HEK293 (cell line): ENCODE data around the gene TMEM185B.

Experiments used
- CTCF ChIA-PET: fragments of 350-600 bp; formaldehyde crosslinking; extraction: SDS; loops from one replicate; lab custom pipeline; 2021; ENCODE audit warnings: antibody characterized with exemption; lab: Yijun Ruan, JAX
- POLR2A ChIA-PET: fragments of 300-600 bp; formaldehyde crosslinking; extraction: SDS; loops from one replicate; lab custom pipeline; 2020; ENCODE audit warnings: antibody characterized with exemption, inconsistent platforms; lab: Yijun Ruan, JAX
- H3K27ac ChIP-seq: fragments of 200-500 bp; sonication (Bioruptor generic); 2 replicates; pipeline ENCODE4 v1.5.1; 2014; ENCODE audit warnings: low read depth, low read length, control low read depth, inconsistent platforms; ENCODE audit errors: extremely low read depth
- H3K36me3 ChIP-seq, 2 experiments: fragments of 200-500 bp in 1 of 2; sonication (Bioruptor generic) in 1 of 2; 1 replicate in 1 of 2; 2 replicates in 1 of 2; pipeline ENCODE4 v1.5.1; 2014 to 2017; ENCODE audit warnings: inconsistent platforms in 2 of 2, low read length in 2 of 2; ENCODE audit not compliant: control insufficient read depth in 2 of 2, insufficient read depth in 1 of 2
- H3K4me1 ChIP-seq: fragments of 200-500 bp; sonication (Bioruptor generic); 2 replicates; pipeline ENCODE4 v1.5.1; 2014; ENCODE audit warnings: mild to moderate bottlenecking, low read length, inconsistent platforms; ENCODE audit not compliant: control insufficient read depth, insufficient read depth
- H3K4me3 ChIP-seq: 2 replicates; pipeline ENCODE4 v1.5.1; 2011; ENCODE audit warnings: low read depth, mild to moderate bottlenecking, control low read depth, low read length, moderate library complexity
- H3K9me3 ChIP-seq: fragments of 200-500 bp; sonication (Bioruptor generic); 2 replicates; pipeline ENCODE4 v1.5.1; 2014; ENCODE audit warnings: low read depth, low read length, inconsistent platforms; ENCODE audit not compliant: control insufficient read depth, insufficient read depth
- EGR2 ChIP-seq: fragments of 450-650 bp; formaldehyde crosslinking; IDR thresholded peaks from 2 replicates; pipeline ENCODE4 v1.5.1; 2016; ENCODE audit warnings: low read depth, missing biosample characterization, missing genetic modification characterization
- GLIS1 ChIP-seq: fragments of 450-650 bp; formaldehyde crosslinking; IDR thresholded peaks from 2 replicates; pipeline ENCODE4 v1.5.1; 2016; ENCODE audit warnings: missing biosample characterization, missing genetic modification characterization
- SALL2 ChIP-seq: fragments of 450-650 bp; formaldehyde crosslinking; IDR thresholded peaks from 2 replicates; pipeline ENCODE4 v1.5.0; 2017; ENCODE audit warnings: missing biosample characterization, mild to moderate bottlenecking, missing genetic modification characterization, borderline replicate concordance
- SCRT1 ChIP-seq: fragments of 450-650 bp; formaldehyde crosslinking; IDR thresholded peaks from 2 replicates; pipeline ENCODE4 v1.5.1; 2016; ENCODE audit warnings: missing biosample characterization, missing genetic modification characterization, borderline replicate concordance
- SP7 ChIP-seq: fragments of 450-650 bp; formaldehyde crosslinking; IDR thresholded peaks from 2 replicates; pipeline ENCODE4 v1.5.1; 2016; ENCODE audit warnings: missing biosample characterization, missing genetic modification characterization
- ZBTB20 ChIP-seq: fragments of 450-650 bp; formaldehyde crosslinking; IDR thresholded peaks from 2 replicates; pipeline ENCODE4 v1.5.1; 2016; ENCODE audit warnings: missing biosample characterization, missing genetic modification characterization
- ZFHX2 ChIP-seq: fragments of 450-650 bp; formaldehyde crosslinking; conservative IDR thresholded peaks from 2 replicates; pipeline ENCODE4 v1.5.1; 2016; ENCODE audit warnings: missing biosample characterization, missing genetic modification characterization
- ZFP41 ChIP-seq: fragments of 450-650 bp; formaldehyde crosslinking; IDR thresholded peaks from 2 replicates; pipeline ENCODE4 v1.5.1; 2016; ENCODE audit warnings: missing biosample characterization, missing genetic modification characterization, borderline replicate concordance
- ZIC2 ChIP-seq: fragments of 450-650 bp; formaldehyde crosslinking; IDR thresholded peaks from 2 replicates; pipeline ENCODE4 v1.5.1; 2016; ENCODE audit warnings: missing biosample characterization, missing genetic modification characterization
- ZNF112 ChIP-seq: fragments of 450-650 bp; formaldehyde crosslinking; IDR thresholded peaks from 2 replicates; pipeline ENCODE4 v1.5.0; 2017; ENCODE audit warnings: missing biosample characterization, missing genetic modification characterization
- ZNF169 ChIP-seq: fragments of 450-650 bp; formaldehyde crosslinking; IDR thresholded peaks from 2 replicates; pipeline ENCODE4 v1.5.1; 2016; ENCODE audit warnings: missing biosample characterization, missing genetic modification characterization
- ZNF223 ChIP-seq: fragments of 450-650 bp; formaldehyde crosslinking; IDR thresholded peaks from 2 replicates; pipeline ENCODE4 v1.5.1; 2016; ENCODE audit warnings: missing biosample characterization, missing genetic modification characterization
- ZNF335 ChIP-seq: fragments of 450-650 bp; formaldehyde crosslinking; conservative IDR thresholded peaks from 2 replicates; pipeline ENCODE4 v1.5.1; 2016; ENCODE audit warnings: missing biosample characterization, missing genetic modification characterization
- ZNF48 ChIP-seq: fragments of 450-650 bp; formaldehyde crosslinking; IDR thresholded peaks from 2 replicates; pipeline ENCODE4 v1.5.1; 2016; ENCODE audit warnings: missing biosample characterization, missing genetic modification characterization
- ZNF514 ChIP-seq: fragments of 450-650 bp; formaldehyde crosslinking; IDR thresholded peaks from 2 replicates; pipeline ENCODE4 v1.5.1; 2016; ENCODE audit warnings: missing biosample characterization, missing genetic modification characterization
- ZNF596 ChIP-seq: fragments of 450-650 bp; IDR thresholded peaks from 2 replicates; pipeline ENCODE4 v1.5.0; 2018; ENCODE audit warnings: missing biosample characterization, mild to moderate bottlenecking, missing genetic modification characterization, moderate library complexity
- ZNF624 ChIP-seq: fragments of 450-650 bp; formaldehyde crosslinking; IDR thresholded peaks from 2 replicates; pipeline ENCODE4 v1.5.1; 2017; ENCODE audit warnings: missing biosample characterization, missing genetic modification characterization
- ZNF701 ChIP-seq: fragments of 450-650 bp; formaldehyde crosslinking; IDR thresholded peaks from 2 replicates; pipeline ENCODE4 v1.5.1; 2016; ENCODE audit warnings: missing biosample characterization, missing genetic modification characterization
- ZNF768 ChIP-seq: fragments of 450-650 bp; formaldehyde crosslinking; IDR thresholded peaks from 2 replicates; pipeline ENCODE4 v1.5.1; 2018; ENCODE audit warnings: missing biosample characterization, mild to moderate bottlenecking, missing genetic modification characterization
- ZNF777 ChIP-seq: fragments of 450-650 bp; formaldehyde crosslinking; IDR thresholded peaks from 2 replicates; pipeline ENCODE4 v1.5.1; 2017; ENCODE audit warnings: missing biosample characterization, missing genetic modification characterization, borderline replicate concordance
- ZNF843 ChIP-seq: fragments of 450-650 bp; formaldehyde crosslinking; IDR thresholded peaks from 2 replicates; pipeline ENCODE4 v1.5.1; 2016; ENCODE audit warnings: missing biosample characterization, missing genetic modification characterization
- ZSCAN23 ChIP-seq: fragments of 450-650 bp; formaldehyde crosslinking; IDR thresholded peaks from 2 replicates; pipeline ENCODE4 v1.5.1; 2016; ENCODE audit warnings: missing biosample characterization, missing genetic modification characterization
- TF ChIP-seq, protein P1 (sequence below): sonication (generic); formaldehyde crosslinking; IDR thresholded peaks from 2 replicates; pipeline ENCODE4 v1.8.1; 2022; ENCODE audit warnings: mild to moderate bottlenecking, moderate library complexity, missing genetic modification reagents

TMEM185B gene

DNA sequence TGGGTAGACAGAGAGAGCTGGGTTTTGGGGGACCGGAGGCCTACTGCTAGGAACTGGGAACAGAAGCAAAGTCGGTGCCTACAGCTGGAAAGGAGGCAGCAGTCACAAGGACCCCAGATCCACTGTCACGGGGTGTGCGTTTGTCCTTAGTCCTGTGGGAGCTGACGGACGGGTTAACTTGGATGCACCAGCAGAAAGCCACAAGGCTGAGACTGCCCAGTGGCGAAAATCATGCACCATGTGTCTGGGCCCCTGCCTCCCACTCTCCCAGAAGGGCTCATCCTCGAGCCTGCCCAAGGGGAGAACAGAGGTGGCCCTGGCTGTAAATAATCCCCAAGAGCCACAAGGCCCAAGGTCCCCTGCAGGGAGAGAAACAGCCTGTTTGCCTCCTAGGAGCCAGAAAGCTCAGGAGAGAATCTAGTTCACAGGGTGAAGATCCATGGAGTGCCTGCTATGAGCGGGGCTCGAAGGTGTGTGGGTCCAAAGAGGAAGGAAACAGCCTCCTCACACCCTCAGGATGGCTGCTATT is 17.8 kb upstream of the TMEM185B start:
- POLR2A ChIA-PET = interaction anchor here (0.7 kb wide), 1 partner anchor 228 kb away, joined by 3 read pairs; the partner anchor contains the start of gene EPB41L5

DNA sequence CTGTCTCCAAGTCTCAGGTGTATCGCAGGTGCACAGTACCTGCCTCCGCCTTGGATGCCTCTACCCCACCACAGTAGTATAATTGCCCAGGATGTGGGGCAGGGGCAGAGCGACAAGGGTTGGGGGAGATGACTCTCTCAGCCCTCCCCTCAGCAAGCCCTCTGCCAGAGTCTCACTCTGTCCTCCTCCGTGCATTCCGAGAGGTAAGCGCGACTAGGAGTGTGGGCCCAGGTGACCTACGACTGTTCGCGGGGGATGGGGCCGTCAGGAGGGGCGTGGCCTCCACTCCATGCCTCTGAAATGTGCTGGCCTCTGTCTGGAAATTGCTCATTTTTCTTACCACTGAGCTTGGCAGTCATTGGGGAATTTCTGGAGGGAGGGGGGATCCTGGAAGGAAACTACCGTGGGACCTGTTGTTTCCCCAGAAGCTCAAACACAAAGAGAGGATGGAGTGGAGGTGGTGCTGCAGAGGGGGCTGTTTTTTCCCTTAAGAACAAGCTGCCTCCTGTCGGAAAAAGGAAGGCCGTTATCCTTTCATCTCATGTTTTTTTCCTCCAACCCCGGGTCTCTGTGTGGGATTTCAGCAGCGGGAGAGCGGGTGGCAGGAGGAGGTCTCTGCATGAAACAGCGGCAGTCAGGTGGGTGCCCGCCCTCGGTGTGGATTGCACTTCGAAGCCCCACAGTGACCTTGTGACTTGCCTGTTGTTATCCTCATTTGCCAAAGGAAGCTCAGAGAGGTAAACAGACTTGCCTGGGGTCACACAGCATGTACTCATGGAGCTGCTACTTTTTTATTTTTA is 16.5 kb upstream of the TMEM185B start:
- no peak overlapping the region for H3K4me3 ChIP-seq
- no peaks in the 10 kb centered on the region for H3K36me3 ChIP-seq
- H3K27ac ChIP-seq = no peak overlapping the region
- peak; percentile 81 for TF ChIP-seq EGR2 (tag by site-specific recombination)
- TF ChIP-seq ZNF768 (tag by site-specific recombination) = peak; percentile 69; the same call in 1 of the 2 replicates
- peak; percentile 61 for TF ChIP-seq ZFHX2 (tag by site-specific recombination)
- TF ChIP-seq ZNF48 (tag by site-specific recombination) = no peak
- no peak for TF ChIP-seq ZNF223 (tag by site-specific recombination)
- TF ChIP-seq SCRT1 (tag by site-specific recombination) = 0 out of 2 replicates have a peak, but pooled peaks have one; percentile 32
- TF ChIP-seq, all 188 proteins: peak for 4
- Histone ChIP-seq H3K4me1 (no peaks in the 10 kb centered on the region), H3K9me3 (no peaks in the 10 kb centered on the region)
- CTCF ChIA-PET = interaction anchor here (0.7 kb wide), 1 partner anchor 13 kb away, joined by 4 read pairs; no protein-coding TSS in a partner anchor
- POLR2A ChIA-PET = interaction anchor here (0.6 to 1.1 kb wide), 3 partner anchors 12 to 227 kb away, joined by 3 to 4 read pairs (median 3); partner anchors contain the start of genes EPB41L5 and RALB

More for the DNA sequence above, 17.8 kb upstream of the TMEM185B start:
- H3K4me1 ChIP-seq = peaks cover 10% of the 10 kb centered on the region
- no peak overlapping the region for H3K4me3 ChIP-seq
- no peak overlapping the region for H3K27ac ChIP-seq
- no peak for TF ChIP-seq ZNF596
- TF ChIP-seq ZNF112 (tag by site-specific recombination) = no peak
- TF ChIP-seq SALL2 (tag by site-specific recombination) = no peak
- TF ChIP-seq ZNF701 (tag by site-specific recombination) = no peak
- no peak for TF ChIP-seq SP7 (tag by site-specific recombination)
- TF ChIP-seq ZIC2 (tag by site-specific recombination) = 0 out of 2 replicates have a peak, but pooled peaks have one; percentile 29
- TF ChIP-seq ZNF843 (tag by site-specific recombination) = no peak
- TF ChIP-seq EGR2 (tag by site-specific recombination) = no peak
- no peak for TF ChIP-seq ZNF624 (tag by site-specific recombination)
- no peak for TF ChIP-seq ZBTB20 (tag by site-specific recombination)
- no peak for TF ChIP-seq ZNF777 (tag by site-specific recombination)
- no peak for TF ChIP-seq ZNF514 (tag by site-specific recombination)
- TF ChIP-seq ZNF169 (tag by site-specific recombination) = no peak
- peak; percentile 59 for TF ChIP-seq GLIS1 (tag by site-specific recombination)
- TF ChIP-seq, protein P1, sequence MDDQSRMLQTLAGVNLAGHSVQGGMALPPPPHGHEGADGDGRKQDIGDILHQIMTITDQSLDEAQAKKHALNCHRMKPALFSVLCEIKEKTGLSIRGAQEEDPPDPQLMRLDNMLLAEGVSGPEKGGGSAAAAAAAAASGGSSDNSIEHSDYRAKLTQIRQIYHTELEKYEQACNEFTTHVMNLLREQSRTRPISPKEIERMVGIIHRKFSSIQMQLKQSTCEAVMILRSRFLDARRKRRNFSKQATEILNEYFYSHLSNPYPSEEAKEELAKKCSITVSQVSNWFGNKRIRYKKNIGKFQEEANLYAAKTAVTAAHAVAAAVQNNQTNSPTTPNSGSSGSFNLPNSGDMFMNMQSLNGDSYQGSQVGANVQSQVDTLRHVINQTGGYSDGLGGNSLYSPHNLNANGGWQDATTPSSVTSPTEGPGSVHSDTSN (CRISPR knock-in tag) = no peak
- no peak for TF ChIP-seq ZNF335 (tag by site-specific recombination)
- TF ChIP-seq ZSCAN23 (tag by site-specific recombination) = no peak
- TF ChIP-seq ZFP41 (tag by site-specific recombination) = no peak
- H3K9me3 ChIP-seq = no peaks in the 10 kb centered on the region
- no peaks in the 10 kb centered on the region for H3K36me3 ChIP-seq
- CTCF ChIA-PET = no interaction called here
